Psoas muscle (tissue), 8 donors: ENCODE measurements around the gene SIT1. TPM values are rescaled to one million over a fixed set of nuclear protein-coding genes. Genes with fewer than 3 reads are reported as not detected.
"Not testable (repeated sequence)": the region's sequence is repeated elsewhere in the genome, so short reads cannot be mapped to it uniquely, and the experiment has no call there.

ENCODE experiments used
- ATAC-seq, 4 donors: fragments of 200-7000 bp; cut with Tn5 transposase; one replicate each; pipeline ENCODE4 v1.9.1; 2020; ENCODE audit warnings: moderate library complexity in 3 of 4, mild to moderate bottlenecking in 2 of 4
- DNase-seq, 2 donors: peaks; one replicate each; pipeline ENCODE4 v3.0.0-alpha.2; 2020
- H3K27ac ChIP-seq: fragments of 200-600 bp; one replicate; pipeline ENCODE4 v1.8.0; 2022
- H3K27me3 ChIP-seq, 3 donors: fragments of 200-600 bp in 1 of 3; one replicate each; pipeline versions ENCODE4 v1.6.1 to v1.8.0; 2013 to 2022; ENCODE audit warnings: low read length in 2 of 3, mild to moderate bottlenecking in 2 of 3, moderate library complexity in 1 of 3; ENCODE audit not compliant: insufficient read depth in 3 of 3
- H3K36me3 ChIP-seq, 2 donors: fragments of 200-600 bp in 1 of 2; one replicate each; pipeline versions ENCODE4 v1.6.1 to v1.8.0; 2013 to 2022; ENCODE audit warnings: low read depth in 1 of 2, mild to moderate bottlenecking in 1 of 2, moderate library complexity in 1 of 2; ENCODE audit not compliant: insufficient read depth in 1 of 2
- H3K4me1 ChIP-seq: fragments of 200-600 bp; one replicate; pipeline ENCODE4 v1.8.0; 2022
- H3K4me3 ChIP-seq: fragments of 200-600 bp; one replicate; pipeline ENCODE4 v1.8.0; 2022; ENCODE audit warnings: mild to moderate bottlenecking
- H3K9me3 ChIP-seq: fragments of 200-600 bp; one replicate; pipeline ENCODE4 v1.8.0; 2022
- CTCF ChIP-seq: fragments of 200-600 bp; IDR thresholded peaks from one replicate; pipeline ENCODE4 v1.8.0; 2022; ENCODE audit warnings: antibody characterized with exemption
- WGBS, 3 donors: extraction: QIAGEN DNeasy Blood & Tissue Kit; methylation state at CpG; one replicate each; pipeline versions ENCODE4 v1.1.6 to v1.1.7; 2013; 5-methylcytosine and 5-hydroxymethylcytosine counted together
- intact Hi-C, 2 donors: fragments of 100-400 bp; cut with DNase I; formaldehyde crosslinking; loops; one replicate each; pipeline versions ENCODE4 v1.11.0 to v1.14.2; 2022
- polyA plus RNA-seq, 3 donors: library from polyadenylated mRNA; stranded (reverse); fragments of 200-250 nt; gene quantifications; one replicate each; pipeline ENCODE4 v1.2.3, GENCODE V29; 2013
- total RNA-seq, 4 donors: library from RNA; stranded (reverse); fragmentation: NEBNext Ultra II Directional in 2 of 4; extraction: Animal tissue kit (Norgen Biotek cat#: 25700) in 2 of 4; gene quantifications; one replicate each; pipeline versions ENCODE4 v1.2.1 to v1.2.4, GENCODE V29; 2021 to 2023
- donor health status: healthy with polysubstance abuse.
- donor health status: DM: no; HTN: no; CAD: no; lungs with moderate emphysema.
- donor health status: Bipolar disorder and iron deficiency.
- donor health status: healthy.
- donor health status: DM: yes; HTN: yes; CAD: no.
- donor health status: DM: no; HTN: no; CAD: no.
- donor health status: DM: no; HTN: no; CAD: no.
- donor health status: DM: yes; HTN: yes; CAD: no.

The SIT1 gene
- total and polyA plus RNA-seq, 7 donors: 0.08 to 0.34 (median 0.24) TPM; not detected in 1

DNA sequence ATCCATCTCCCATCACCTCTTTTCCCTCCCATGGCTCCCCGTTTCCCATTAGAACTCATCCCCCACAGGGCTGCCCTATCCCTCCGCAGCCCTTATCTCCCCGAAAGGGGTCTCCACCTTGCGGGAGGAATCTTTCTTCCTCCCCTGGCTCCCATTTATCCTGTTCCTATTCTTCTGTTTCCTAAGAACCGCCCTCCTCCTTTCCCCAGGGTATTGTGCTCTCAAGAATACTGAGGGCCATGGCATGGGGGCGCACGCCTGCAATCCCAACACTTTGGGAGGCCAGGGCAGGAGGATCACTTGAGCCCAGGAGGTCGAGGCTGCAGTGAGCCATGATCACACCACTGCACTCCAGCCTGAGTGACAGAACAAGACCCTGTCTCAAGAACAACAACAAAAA lies 33.2 kb downstream of the SIT1 start:
- Histone ChIP-seq H3K36me3 (no peaks in the 10 kb centered on the region), H3K9me3 (no peaks in the 10 kb centered on the region), H3K27ac (no peak overlapping the region), H3K27me3 (peaks cover 0 to 2% (median 0%) of the 10 kb centered on the region in 3 donors), H3K4me3 (peak overlapping the region; percentile 61), H3K4me1 (peaks cover 4% of the 10 kb centered on the region)
- intact Hi-C loops: no loop called here
- DNase-seq (no peak), ATAC-seq (no peak)
- 67 to 73% (median 68%) methylated on average over 8 of the region's 8 CpGs for WGBS, 3 donors
- no peak for TF ChIP-seq CTCF

GRCh38 chr9:35616681-35617459 lies 33.9 kb downstream of the SIT1 start:
- intact Hi-C loops: no loop called here
- DNase-seq (peak; percentile 74 to 84), ATAC-seq (peak; percentile 45 to 75 (median 68))
- Histone ChIP-seq H3K9me3 (no peaks in the 10 kb centered on the region), H3K36me3 (no peaks in the 10 kb centered on the region), H3K4me3 (peak overlapping the region; percentile 61), H3K27me3 (peaks cover 0 to 2% (median 0%) of the 10 kb centered on the region in 3 donors), H3K27ac (no peak overlapping the region), H3K4me1 (peaks cover 4% of the 10 kb centered on the region)
- TF ChIP-seq CTCF: no peak
- 10 to 12% (median 11%) methylated on average over 37 to 51 of the region's 51 CpGs for WGBS, 3 donors

DNA sequence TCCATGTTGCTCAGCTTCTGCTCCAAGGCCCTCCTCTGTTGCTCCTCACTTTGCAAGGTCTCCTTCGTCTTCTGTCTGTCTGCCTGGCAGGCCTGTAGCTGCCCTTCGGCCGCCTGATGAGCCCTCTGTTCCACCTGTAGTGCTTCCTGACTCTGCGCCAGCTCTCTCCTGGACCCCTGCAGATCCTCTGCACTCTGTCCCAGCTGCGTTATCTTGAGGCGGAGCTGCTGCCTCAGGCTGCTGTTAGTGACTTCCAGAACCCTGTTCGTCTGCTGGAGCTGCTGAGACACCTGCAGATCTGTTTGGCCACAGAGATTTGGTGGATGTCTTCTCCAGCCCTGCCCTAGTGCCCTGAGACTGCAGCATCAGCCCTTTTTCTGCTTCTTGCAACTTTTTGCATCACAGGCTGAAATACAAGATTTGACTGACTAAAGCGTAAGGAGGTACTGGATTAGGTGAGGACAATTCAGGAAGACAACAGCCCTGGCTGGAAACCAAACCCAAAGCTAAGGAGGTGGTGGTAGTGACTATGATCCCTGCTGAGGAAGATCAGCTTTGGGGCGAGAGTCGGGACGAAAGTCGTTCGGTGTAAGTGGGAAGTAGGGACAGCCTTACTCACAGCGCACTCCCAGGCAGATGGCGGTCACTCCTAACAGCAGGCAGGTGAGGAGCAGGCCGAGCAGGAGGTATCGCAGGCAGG lies 34.6 kb downstream of the SIT1 start:
- 76 to 83% (median 82%) methylated on average over 16 to 17 of the region's 17 CpGs for WGBS, 3 donors
- ATAC-seq (no peak), DNase-seq (peak in 1 of 2 donors; percentile 46)
- intact Hi-C loops: no loop called here
- Histone ChIP-seq H3K27me3 (peaks cover 0 to 2% (median 0%) of the 10 kb centered on the region in 3 donors), H3K27ac (no peak overlapping the region), H3K4me1 (peaks cover 4% of the 10 kb centered on the region), H3K9me3 (no peaks in the 10 kb centered on the region), H3K4me3 (no peak overlapping the region), H3K36me3 (no peaks in the 10 kb centered on the region)
- TF ChIP-seq CTCF: no peak

GRCh38 chr9:35612843-35613242 lies 37.9 kb downstream of the SIT1 start:
- WGBS, 3 donors: 82 to 88% (median 85%) methylated on average over 2 of the region's 2 CpGs
- no peak for TF ChIP-seq CTCF
- Histone ChIP-seq H3K9me3 (no peaks in the 10 kb centered on the region), H3K4me3 (no peak overlapping the region), H3K27ac (no peak overlapping the region), H3K27me3 (peaks cover 0 to 2% (median 0%) of the 10 kb centered on the region in 3 donors), H3K36me3 (peaks cover 8 to 24% of the 10 kb centered on the region in 2 donors), H3K4me1 (peaks cover 16% of the 10 kb centered on the region)
- no peak for ATAC-seq
- intact Hi-C loops: no loop called here
- no peak for DNase-seq

GRCh38 chr9:35612066-35612465 lies 38.7 kb downstream of the SIT1 start:
- H3K9me3 ChIP-seq, ATAC-seq, H3K27ac ChIP-seq, intact Hi-C loops, DNase-seq, H3K27me3 ChIP-seq, H3K4me3 ChIP-seq: not testable (repeated sequence)
- WGBS, 3 donors: 92 to 99% (median 95%) methylated on average over 4 of the region's 4 CpGs
- peaks cover 16% of the 10 kb centered on the region for H3K4me1 ChIP-seq
- H3K36me3 ChIP-seq: peaks cover 9 to 32% of the 10 kb centered on the region in 2 donors
